PFSK-1 (cell line): Measurements from ENCODE around the gene ABCA10.

Source experiments
- FOXP2 ChIP-seq: optimal IDR thresholded peaks from 2 replicates; pipeline ENCODE3; 2011; ENCODE audit warnings: borderline replicate concordance, control low read depth, inconsistent platforms; ENCODE audit not compliant: insufficient read depth; ENCODE audit errors: extremely low read length, extremely low read depth
- POLR2AphosphoS5 ChIP-seq: IDR thresholded peaks from 2 replicates; pipeline ENCODE4 v1.6.1; 2012; ENCODE audit warnings: low read depth, mild to moderate bottlenecking, control low read depth, low read length, moderate library complexity
- REST ChIP-seq, 2 experiments: IDR thresholded peaks; 2 replicates each; pipeline versions ENCODE4 v1.6.1 to v1.8.0; 2011 to 2012; ENCODE audit warnings: low read depth in 2 of 2, low read length in 2 of 2, control low read depth in 1 of 2, inconsistent platforms in 1 of 2, mild to moderate bottlenecking in 1 of 2, moderate library complexity in 1 of 2; ENCODE audit not compliant: insufficient read depth in 1 of 2
- SIN3A ChIP-seq: IDR thresholded peaks from 2 replicates; pipeline ENCODE4 v1.6.1; 2012; ENCODE audit warnings: mild to moderate bottlenecking, low read length, moderate library complexity, borderline replicate concordance; ENCODE audit not compliant: insufficient read depth
- TAF1 ChIP-seq: IDR thresholded peaks from 2 replicates; pipeline ENCODE4 v1.6.1; 2012; ENCODE audit warnings: low read length, control low read depth, borderline replicate concordance; ENCODE audit not compliant: insufficient read depth

DNA sequence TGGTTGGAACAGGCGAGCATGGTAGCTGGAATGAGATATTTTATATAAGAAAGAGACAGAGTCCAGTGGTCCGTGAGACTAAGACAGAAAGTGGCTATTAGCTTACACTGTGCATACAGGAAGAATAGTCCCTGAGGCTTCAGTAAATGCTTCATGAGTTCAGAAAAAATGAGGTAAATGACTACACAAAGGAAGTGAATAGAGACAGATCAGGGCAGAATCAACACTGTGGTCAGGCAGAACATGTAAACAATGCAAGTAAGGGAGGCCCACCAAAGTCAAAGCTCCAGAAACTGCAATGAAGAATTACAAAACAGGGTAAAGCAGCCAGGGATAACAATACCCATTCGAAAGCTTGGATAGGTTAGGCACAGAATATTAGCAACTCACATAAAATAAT, 4.8 kb downstream of the ABCA10 start:
- TF ChIP-seq SIN3A (no peak), TAF1 (no peak), POLR2AphosphoS5 (no peak), REST (IDR thresholded peaks at IDR 0.05; ENCODE audit: insufficient read depth in 1 of 2, low read depth in 2 of 2, low read length in 2 of 2) (no peak), FOXP2 (no peak)
